ENCODE results near the gene ALKBH5.

DNA sequence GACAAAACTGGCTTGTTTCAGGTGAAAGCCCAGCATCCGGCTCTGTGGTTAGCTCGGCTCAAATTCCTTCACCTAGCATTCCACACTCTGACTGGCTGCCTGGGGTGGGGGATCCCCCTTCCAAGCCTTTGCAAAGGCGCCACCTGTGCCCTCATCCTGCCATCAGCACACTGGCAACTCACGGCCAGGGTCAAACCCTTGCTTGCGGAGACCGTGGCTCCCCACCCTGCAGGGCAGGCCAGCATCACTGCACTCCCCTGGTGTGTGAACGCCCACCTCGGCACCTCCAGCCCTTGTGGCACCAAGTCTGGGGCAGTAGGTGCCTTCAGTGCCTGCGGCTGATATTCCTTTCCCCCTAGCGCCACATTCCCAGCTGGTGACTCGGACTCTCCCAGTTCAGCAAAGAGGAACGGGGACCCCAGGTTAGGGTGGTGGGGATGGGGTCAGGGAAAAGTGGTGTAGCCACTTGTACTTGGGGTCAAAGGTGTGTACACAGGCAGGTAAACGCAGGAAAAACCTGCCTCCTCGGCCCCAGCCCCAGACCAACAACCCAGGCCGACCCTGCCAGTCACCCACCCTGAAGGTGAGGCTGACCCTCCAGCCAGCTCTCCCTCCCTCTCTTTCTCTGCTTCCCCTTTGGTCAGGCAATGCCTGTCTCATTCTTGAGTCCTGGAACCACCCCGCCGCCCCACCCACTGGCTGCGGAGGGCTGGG lies 73.8 kb downstream of the ALKBH5 start:
- TF ChIP-seq GATA2 (IDR thresholded peaks at IDR 0.05; ENCODE audit: low read depth, low read length): no peak
- no peak for TF ChIP-seq GATA3 (IDR thresholded peaks at IDR 0.05; ENCODE audit: low read depth, low read length)

Measured in SH-SY5Y (cell line).